GM19043 (cell line): ENCODE results near the gene ASB14.
"Not testable (repeated sequence)": the region's sequence is repeated elsewhere in the genome, so short reads cannot be mapped to it uniquely, and the experiment has no call there.

Source experiments
- ATAC-seq: cut with Tn5 transposase; IDR thresholded peaks from one replicate; pipeline ENCODE4 v1.9.1; 2021; ENCODE audit warnings: low read depth; ENCODE audit not compliant: unreplicated experiment

The ASB14 gene

GRCh38 chr3:57292159-57292896, at the start of gene ASB14:
ASB14 (minus strand) TSS chr3:57292685; CDS start chr3:57292033, 652 bp downstream.
- ATAC-seq = no peak

- not testable (repeated sequence) for ATAC-seq
Observed at GRCh38 chr3:57339071-57339642, 46.7 kb upstream of the ASB14 start.

GRCh38 chr3:57338272-57339070, 46.0 kb upstream of the ASB14 start:
- not testable (repeated sequence) for ATAC-seq

- ATAC-seq = no peak
Observed at GRCh38 chr3:57335283-57335938, 42.9 kb upstream of the ASB14 start.

GRCh38 chr3:57331078-57331610, 38.7 kb upstream of the ASB14 start:
- no peak for ATAC-seq

GRCh38 chr3:57326498-57326897, 34.0 kb upstream of the ASB14 start:
- not testable (repeated sequence) for ATAC-seq

- no peak for ATAC-seq
Observed at GRCh38 chr3:57314204-57314603, 21.7 kb upstream of the ASB14 start.

GRCh38 chr3:57309769-57310360, 17.4 kb upstream of the ASB14 start:
- no peak for ATAC-seq

- ATAC-seq = not testable (repeated sequence)
Observed at GRCh38 chr3:57303520-57303919, 11.0 kb upstream of the ASB14 start.

- ATAC-seq = no peak
Observed at GRCh38 chr3:57298041-57298440, 5.6 kb upstream of the ASB14 start.

- ATAC-seq = no peak
Observed at GRCh38 chr3:57292897-57293526, 527 bp upstream of the ASB14 start.

GRCh38 chr3:57288403-57288802, 4.1 kb downstream of the ASB14 start:
- no peak for ATAC-seq

GRCh38 chr3:57287205-57287604, 5.3 kb downstream of the ASB14 start:
- no peak for ATAC-seq

- ATAC-seq = no peak
Observed at GRCh38 chr3:57283334-57283733, 9.2 kb downstream of the ASB14 start.

GRCh38 chr3:57281715-57282114, 10.8 kb downstream of the ASB14 start:
- ATAC-seq = no peak

GRCh38 chr3:57279685-57280084, 12.8 kb downstream of the ASB14 start:
- no peak for ATAC-seq

- ATAC-seq = no peak
Observed at GRCh38 chr3:57278237-57278636, 14.2 kb downstream of the ASB14 start.

- ATAC-seq = no peak
Observed at GRCh38 chr3:57275393-57275792, 17.1 kb downstream of the ASB14 start.

- ATAC-seq = no peak
Observed at GRCh38 chr3:57274845-57275244, 17.6 kb downstream of the ASB14 start.

- ATAC-seq = no peak
Observed at GRCh38 chr3:57268416-57268815, 24.1 kb downstream of the ASB14 start.
